SH-SY5Y (cell line): ENCODE measurements around the gene RAB9A.

ENCODE experiments used
- GATA2 ChIP-seq: IDR thresholded peaks from 2 replicates; pipeline ENCODE4 v1.6.1; 2011; ENCODE audit warnings: mild to moderate bottlenecking, low read depth, low read length
- GATA3 ChIP-seq: IDR thresholded peaks from 2 replicates; pipeline ENCODE4 v1.6.1; 2011; ENCODE audit warnings: low read depth, mild to moderate bottlenecking, low read length, moderate library complexity

- TF ChIP-seq GATA2 (no peak), GATA3 (no peak)
Measured at GRCh38 chrX:13661735-13662288, 27.1 kb upstream of the RAB9A start.
